Tibial nerve (tissue), 4 donors: ENCODE measurements around the gene FKBP8. TPM values are rescaled to one million over a fixed set of nuclear protein-coding genes. Genes with fewer than 3 reads are reported as not detected.

Experiments
- DNase-seq, 2 donors: peaks; one replicate each; pipeline ENCODE4 v3.0.0-alpha.2; 2019; ENCODE audit warnings: low spot score in 2 of 2
- H3K27ac ChIP-seq, 4 donors: fragments of 200-600 bp; sonication (generic) in 3 of 4; one replicate each; pipeline ENCODE4 v1.5.1; 2017 to 2019; ENCODE audit warnings: mild to moderate bottlenecking in 1 of 4
- H3K27me3 ChIP-seq, 2 donors: fragments of 200-600 bp; sonication (generic) in 1 of 2; one replicate each; pipeline versions ENCODE4 v1.5.1 to v1.6.0; 2017 to 2019
- H3K36me3 ChIP-seq, 3 donors: fragments of 200-600 bp; sonication (generic); one replicate each; pipeline ENCODE4 v1.5.1; 2018 to 2019
- H3K4me1 ChIP-seq, 4 donors: fragments of 200-600 bp; sonication (generic) in 3 of 4; one replicate each; pipeline ENCODE4 v1.5.1; 2017 to 2019
- H3K4me3 ChIP-seq, 4 donors: fragments of 200-600 bp; sonication (generic) in 3 of 4; one replicate each; pipeline ENCODE4 v1.5.1; 2017 to 2019; ENCODE audit warnings: mild to moderate bottlenecking in 1 of 4, moderate library complexity in 1 of 4
- H3K9me3 ChIP-seq, 4 donors: fragments of 200-600 bp; sonication (generic) in 3 of 4; one replicate each; pipeline ENCODE4 v1.5.1; 2017 to 2019
- CTCF ChIP-seq, 5 experiments: fragments of 200-600 bp in 3 of 5; fragments of 450-650 bp in 2 of 5; sonication (generic) in 3 of 5; IDR thresholded peaks; one replicate each; pipeline ENCODE4 v1.5.1; 2016 to 2019; ENCODE audit warnings: antibody characterized with exemption in 5 of 5, mild to moderate bottlenecking in 3 of 5, moderate library complexity in 2 of 5
- EP300 ChIP-seq, 2 donors: sonication (generic); formaldehyde crosslinking; IDR thresholded peaks; one replicate each; pipeline ENCODE4 v1.6.1; 2017; ENCODE audit warnings: antibody characterized with exemption in 2 of 2, mild to moderate bottlenecking in 1 of 2
- POLR2A ChIP-seq, 2 donors: fragments of 450-650 bp; IDR thresholded peaks; one replicate each; pipeline ENCODE4 v1.6.1; 2017; ENCODE audit warnings: antibody characterized with exemption in 2 of 2, mild to moderate bottlenecking in 2 of 2, moderate library complexity in 2 of 2
- WGBS, 2 donors: methylation state at CpG; one replicate each; pipeline ENCODE4 v1.1.5; 2018; 5-methylcytosine and 5-hydroxymethylcytosine counted together
- total RNA-seq, 4 donors: library from RNA; depleted of rRNA; stranded (reverse); fragments of >200 nt; gene quantifications; one replicate each; pipeline ENCODE4 v1.1.0, GENCODE V29; 2016

The FKBP8 gene
- total RNA-seq, 4 donors from 2014 or later, result 391 to 451 (median 434) TPM

GRCh38 chr19:18558202-18558555, 14.8 kb upstream of the FKBP8 start:
- no peaks in the 10 kb centered on the region for H3K27me3 ChIP-seq
- no peak for TF ChIP-seq POLR2A (IDR thresholded peaks at IDR 0.05)
- no peak for TF ChIP-seq CTCF (IDR thresholded peaks at IDR 0.05)
- no peak for TF ChIP-seq EP300 (IDR thresholded peaks at IDR 0.05)
- H3K9me3 ChIP-seq, result no peaks in the 10 kb centered on the region
- peaks cover 0 to 37% (median 13%) of the 10 kb centered on the region in 4 donors for H3K4me1 ChIP-seq
- peaks cover 0 to 14% (median 0%) of the 10 kb centered on the region in 3 donors for H3K36me3 ChIP-seq
- H3K27ac ChIP-seq, result peak overlapping the region; percentile 92 to 95 (median 94)
- peak overlapping the region; percentile 70 to 98 (median 82) for H3K4me3 ChIP-seq
- 2 to 3% methylated on average over 10 to 11 of the region's 11 CpGs for WGBS, 2 donors
- no peak for DNase-seq

- H3K36me3 ChIP-seq, result peaks cover 0 to 8% (median 0%) of the 10 kb centered on the region in 3 donors
- peak; percentile 93 to 94 for DNase-seq
- no peaks in the 10 kb centered on the region for H3K27me3 ChIP-seq
- WGBS, 2 donors, result 2 to 3% methylated on average over 27 to 33 of the region's 58 CpGs
- peaks cover 0 to 33% (median 12%) of the 10 kb centered on the region in 4 donors for H3K4me1 ChIP-seq
- no peaks in the 10 kb centered on the region for H3K9me3 ChIP-seq
- peak within 1 kb of the TSS; percentile 70 to 98 (median 82) for H3K4me3 ChIP-seq
- peak within 1 kb of the TSS; percentile 92 to 95 (median 94) for H3K27ac ChIP-seq
- TF ChIP-seq CTCF (IDR thresholded peaks at IDR 0.05) (peak in 1 of 5 experiments; percentile 30), EP300 (IDR thresholded peaks at IDR 0.05) (peak; percentile 92 to 93), POLR2A (IDR thresholded peaks at IDR 0.05) (peak; percentile 74 to 84)
Observed at GRCh38 chr19:18557411-18558201, 14.2 kb upstream of the FKBP8 start, which contains the start of gene KXD1. Gene KXD1, plus strand, starts transcription at chr19:18557870. Its CDS starts 4,187 bp downstream, at chr19:18562057.

- Histone ChIP-seq H3K36me3 (no peaks in the 10 kb centered on the region), H3K4me1 (no peaks in the 10 kb centered on the region), H3K9me3 (no peaks in the 10 kb centered on the region), H3K27me3 (no peaks in the 10 kb centered on the region), H3K4me3 (no peak overlapping the region), H3K27ac (no peak overlapping the region)
- DNase-seq, result no peak
- 66 to 67% methylated on average over 6 of the region's 6 CpGs for whole genome bisulfite sequencing, 2 donors
- TF ChIP-seq EP300 (IDR thresholded peaks at IDR 0.05) (no peak), CTCF (IDR thresholded peaks at IDR 0.05) (no peak), POLR2A (IDR thresholded peaks at IDR 0.05) (no peak)
Observed at GRCh38 chr19:18551631-18552030, 8.3 kb upstream of the FKBP8 start.

GRCh38 chr19:18543814-18544475, 572 bp upstream of the FKBP8 start:
- Histone ChIP-seq H3K36me3 (peaks cover 0 to 28% (median 5%) of the 10 kb centered on the region in 3 donors), H3K27me3 (no peaks in the 10 kb centered on the region), H3K4me1 (peaks cover 0 to 22% (median 11%) of the 10 kb centered on the region in 4 donors), H3K27ac (peak overlapping the region in 3 of 4 donors; percentile 94 to 97 (median 95)), H3K9me3 (no peaks in the 10 kb centered on the region), H3K4me3 (peak overlapping the region; percentile 64 to 88 (median 80))
- TF ChIP-seq CTCF (IDR thresholded peaks at IDR 0.05), result no peak
- no peak for TF ChIP-seq POLR2A (IDR thresholded peaks at IDR 0.05)
- no peak for TF ChIP-seq EP300 (IDR thresholded peaks at IDR 0.05)
- DNase-seq, result peak in 1 of 2 donors; percentile 57
- WGBS, 2 donors, result 10 to 11% methylated on average over 12 of the region's 12 CpGs
